B cell (primary cell): ENCODE measurements around the gene PCGF3.

Source experiments
- CTCF ChIP-seq: fragments of 200-600 bp; IDR thresholded peaks from one replicate; pipeline ENCODE4 v1.8.0; 2022; ENCODE audit warnings: antibody characterized with exemption, mild to moderate bottlenecking
- EZH2 ChIP-seq: IDR thresholded peaks from 2 replicates; pipeline ENCODE4 v1.6.1; 2012; ENCODE audit warnings: borderline replicate concordance, low read depth, mild to moderate bottlenecking, moderate library complexity, low read length; ENCODE audit not compliant: insufficient read depth, poor library complexity, severe bottlenecking

- TF ChIP-seq CTCF, result no peak
- no peak for TF ChIP-seq EZH2
Observed at GRCh38 chr4:779555-779954, 73.9 kb downstream of the PCGF3 start.
